GM23338 (cell line): ENCODE measurements around the gene GUCY1A2. TPM values are rescaled to one million over a fixed set of nuclear protein-coding genes. Genes with fewer than 3 reads are reported as not detected.

Source experiments
- ATAC-seq: fragments of 200-7000 bp; cut with Tn5 transposase; 3 replicates; pipeline ENCODE4 v1.9.1; 2020
- DNase-seq: peaks from one replicate; pipeline ENCODE4 v3.0.0-alpha.2; 2015; ENCODE audit warnings: low spot score
- H2AFZ ChIP-seq: fragments of 200-600 bp; sonication (generic); 2 replicates; pipeline ENCODE4 v1.8.0; 2016; ENCODE audit warnings: antibody characterized with exemption, mild to moderate bottlenecking, moderate library complexity
- H3F3A ChIP-seq: fragments of 200-600 bp; sonication (generic); replicated peaks from 2 replicates; pipeline ENCODE4 v1.8.0; 2017; ENCODE audit warnings: antibody characterized with exemption, mixed run types, low read depth
- H3K27ac ChIP-seq: fragments of 200-600 bp; sonication (generic); 2 replicates; pipeline ENCODE4 v1.6.1; 2016; ENCODE audit warnings: low read depth
- H3K27me3 ChIP-seq: fragments of 200-600 bp; sonication (generic); 2 replicates; pipeline ENCODE4 v1.8.0; 2016; ENCODE audit warnings: mild to moderate bottlenecking, mixed run types, moderate library complexity; ENCODE audit not compliant: insufficient read depth
- H3K36me3 ChIP-seq: fragments of 200-600 bp; sonication (generic); 2 replicates; pipeline ENCODE4 v1.8.0; 2016; ENCODE audit warnings: mild to moderate bottlenecking; ENCODE audit not compliant: insufficient read depth
- H3K4me1 ChIP-seq: fragments of 200-600 bp; sonication (generic); 2 replicates; pipeline ENCODE4 v1.8.0; 2016; ENCODE audit warnings: mild to moderate bottlenecking, moderate library complexity; ENCODE audit not compliant: insufficient read depth
- H3K4me2 ChIP-seq: fragments of 200-600 bp; sonication (generic); 2 replicates; pipeline ENCODE4 v1.7.1; 2017; ENCODE audit warnings: mixed run types
- H3K4me3 ChIP-seq: fragments of 200-600 bp; sonication (generic); 2 replicates; pipeline ENCODE4 v1.6.1; 2016; ENCODE audit warnings: mixed run types
- H3K79me2 ChIP-seq: fragments of 200-600 bp; sonication (generic); replicated peaks from 2 replicates; pipeline ENCODE4 v1.8.0; 2017; ENCODE audit warnings: mild to moderate bottlenecking; ENCODE audit not compliant: insufficient read depth
- H3K9me2 ChIP-seq: fragments of 200-600 bp; sonication (generic); 2 replicates; pipeline ENCODE4 v1.8.0; 2017; ENCODE audit not compliant: insufficient read depth
- H4K20me1 ChIP-seq: fragments of 200-600 bp; sonication (generic); replicated peaks from 2 replicates; pipeline ENCODE4 v1.8.0; 2017; ENCODE audit warnings: mild to moderate bottlenecking; ENCODE audit not compliant: insufficient read depth
- H3K27ac Mint-ChIP-seq: 2 replicates; pipeline ENCODE4 v1.8.0; 2020; ENCODE audit warnings: inconsistent platforms, mild to moderate bottlenecking, moderate library complexity, mixed read lengths
- H3K27me3 Mint-ChIP-seq: 3 replicates; pipeline ENCODE4 v1.8.0; 2022; ENCODE audit warnings: low read depth, mild to moderate bottlenecking, moderate library complexity, mixed read lengths, inconsistent platforms; ENCODE audit not compliant: insufficient read depth, poor library complexity
- H3K36me3 Mint-ChIP-seq: 3 replicates; pipeline ENCODE4 v1.8.0; 2021; ENCODE audit warnings: low read depth, mild to moderate bottlenecking, inconsistent platforms, moderate library complexity, mixed read lengths
- H3K4me1 Mint-ChIP-seq: 3 replicates; pipeline ENCODE4 v1.8.0; 2020; ENCODE audit warnings: mild to moderate bottlenecking, inconsistent platforms, mixed read lengths
- H3K4me3 Mint-ChIP-seq: 3 replicates; pipeline ENCODE4 v1.8.0; 2021; ENCODE audit warnings: moderate library complexity, mild to moderate bottlenecking, inconsistent platforms, mixed read lengths
- H3K9me3 Mint-ChIP-seq: 3 replicates; pipeline ENCODE4 v1.8.0; 2020; ENCODE audit warnings: moderate library complexity, mild to moderate bottlenecking, inconsistent platforms, mixed read lengths
- CREB1 ChIP-seq: fragments of 250-450 bp; sonication (Bioruptor Pico); IDR thresholded peaks from 2 replicates; pipeline ENCODE4 v1.5.0; 2020; ENCODE audit warnings: low read depth, mild to moderate bottlenecking, moderate library complexity
- ETS1 ChIP-seq: IDR thresholded peaks from 2 replicates; pipeline ENCODE4 v1.6.1; 2016; ENCODE audit warnings: antibody characterized with exemption
- EZH2 ChIP-seq: fragments of 200-600 bp; sonication (generic); IDR thresholded peaks from one replicate; pipeline ENCODE4 v1.8.0; 2017; ENCODE audit warnings: antibody characterized with exemption, mild to moderate bottlenecking, low read depth; ENCODE audit not compliant: unreplicated experiment
- EZH2phosphoT487 ChIP-seq: fragments of 200-600 bp; sonication (generic); IDR thresholded peaks from one replicate; pipeline ENCODE4 v1.8.1; 2018; ENCODE audit warnings: antibody characterized with exemption; ENCODE audit not compliant: unreplicated experiment
- JUNB ChIP-seq: IDR thresholded peaks from one replicate; pipeline ENCODE4 v1.6.1; 2016; ENCODE audit warnings: antibody characterized with exemption; ENCODE audit not compliant: unreplicated experiment
- NANOG ChIP-seq: IDR thresholded peaks from 2 replicates; pipeline ENCODE4 v1.6.1; 2016; ENCODE audit warnings: antibody characterized with exemption, borderline replicate concordance
- POLR2AphosphoS5 ChIP-seq: IDR thresholded peaks from 2 replicates; pipeline ENCODE4 v1.6.1; 2016; ENCODE audit warnings: antibody characterized with exemption, low read depth
- REST ChIP-seq: IDR thresholded peaks from one replicate; pipeline ENCODE4 v1.6.1; 2018; ENCODE audit warnings: antibody characterized with exemption; ENCODE audit not compliant: unreplicated experiment
- STAT1 ChIP-seq: IDR thresholded peaks from one replicate; pipeline ENCODE4 v1.6.1; 2016; ENCODE audit warnings: antibody characterized with exemption; ENCODE audit not compliant: unreplicated experiment
- ZNF114 ChIP-seq: fragments of 250-450 bp; sonication (Bioruptor Pico); IDR thresholded peaks from 2 replicates; pipeline ENCODE4 v1.5.0; 2020; ENCODE audit warnings: mild to moderate bottlenecking, moderate library complexity
- ZNF331 ChIP-seq: fragments of 250-450 bp; sonication (Bioruptor Pico); IDR thresholded peaks from 2 replicates; pipeline ENCODE4 v1.5.0; 2020; ENCODE audit warnings: low read depth, mild to moderate bottlenecking, moderate library complexity
- polyA plus RNA-seq: library from polyadenylated mRNA; unstranded; fragments of >200 nt; fragmentation: Nextera tagmentation; extraction: Ambion mirVana; gene quantifications from 2 replicates; pipeline ENCODE4 v1.2.1, GENCODE V29; 2016
- total RNA-seq: library from RNA; depleted of rRNA; stranded (reverse); fragments of >200 nt; shearing (Covaris generic); gene quantifications from 2 replicates; pipeline ENCODE4 v1.2.3, GENCODE V29; 2014
- TF ChIP-seq, protein P1 (sequence below): fragments of 250-450 bp; sonication (Bioruptor Pico); IDR thresholded peaks from 2 replicates; pipeline ENCODE4 v1.5.0; 2020; ENCODE audit warnings: mild to moderate bottlenecking, moderate library complexity
- TF ChIP-seq, protein P2 (sequence below), 2 experiments: fragments of 200-600 bp in 1 of 2; sonication (generic) in 1 of 2; conservative IDR thresholded peaks; 2 replicates each; pipeline versions ENCODE4 v1.5.1 to v1.6.1; 2016 to 2017; ENCODE audit warnings: antibody characterized with exemption in 2 of 2, low read depth in 2 of 2, mild to moderate bottlenecking in 2 of 2, moderate library complexity in 1 of 2

Gene GUCY1A2
- total and polyA plus RNA-seq, 2 experiments from 2014 or later: 0.36 to 1.4 TPM

GRCh38 chr11:106695506-106695905 lies 322.8 kb downstream of the GUCY1A2 start (continued):
- TF ChIP-seq ZNF331: no peak
- no peak for TF ChIP-seq EZH2phosphoT487
- TF ChIP-seq, protein P1, sequence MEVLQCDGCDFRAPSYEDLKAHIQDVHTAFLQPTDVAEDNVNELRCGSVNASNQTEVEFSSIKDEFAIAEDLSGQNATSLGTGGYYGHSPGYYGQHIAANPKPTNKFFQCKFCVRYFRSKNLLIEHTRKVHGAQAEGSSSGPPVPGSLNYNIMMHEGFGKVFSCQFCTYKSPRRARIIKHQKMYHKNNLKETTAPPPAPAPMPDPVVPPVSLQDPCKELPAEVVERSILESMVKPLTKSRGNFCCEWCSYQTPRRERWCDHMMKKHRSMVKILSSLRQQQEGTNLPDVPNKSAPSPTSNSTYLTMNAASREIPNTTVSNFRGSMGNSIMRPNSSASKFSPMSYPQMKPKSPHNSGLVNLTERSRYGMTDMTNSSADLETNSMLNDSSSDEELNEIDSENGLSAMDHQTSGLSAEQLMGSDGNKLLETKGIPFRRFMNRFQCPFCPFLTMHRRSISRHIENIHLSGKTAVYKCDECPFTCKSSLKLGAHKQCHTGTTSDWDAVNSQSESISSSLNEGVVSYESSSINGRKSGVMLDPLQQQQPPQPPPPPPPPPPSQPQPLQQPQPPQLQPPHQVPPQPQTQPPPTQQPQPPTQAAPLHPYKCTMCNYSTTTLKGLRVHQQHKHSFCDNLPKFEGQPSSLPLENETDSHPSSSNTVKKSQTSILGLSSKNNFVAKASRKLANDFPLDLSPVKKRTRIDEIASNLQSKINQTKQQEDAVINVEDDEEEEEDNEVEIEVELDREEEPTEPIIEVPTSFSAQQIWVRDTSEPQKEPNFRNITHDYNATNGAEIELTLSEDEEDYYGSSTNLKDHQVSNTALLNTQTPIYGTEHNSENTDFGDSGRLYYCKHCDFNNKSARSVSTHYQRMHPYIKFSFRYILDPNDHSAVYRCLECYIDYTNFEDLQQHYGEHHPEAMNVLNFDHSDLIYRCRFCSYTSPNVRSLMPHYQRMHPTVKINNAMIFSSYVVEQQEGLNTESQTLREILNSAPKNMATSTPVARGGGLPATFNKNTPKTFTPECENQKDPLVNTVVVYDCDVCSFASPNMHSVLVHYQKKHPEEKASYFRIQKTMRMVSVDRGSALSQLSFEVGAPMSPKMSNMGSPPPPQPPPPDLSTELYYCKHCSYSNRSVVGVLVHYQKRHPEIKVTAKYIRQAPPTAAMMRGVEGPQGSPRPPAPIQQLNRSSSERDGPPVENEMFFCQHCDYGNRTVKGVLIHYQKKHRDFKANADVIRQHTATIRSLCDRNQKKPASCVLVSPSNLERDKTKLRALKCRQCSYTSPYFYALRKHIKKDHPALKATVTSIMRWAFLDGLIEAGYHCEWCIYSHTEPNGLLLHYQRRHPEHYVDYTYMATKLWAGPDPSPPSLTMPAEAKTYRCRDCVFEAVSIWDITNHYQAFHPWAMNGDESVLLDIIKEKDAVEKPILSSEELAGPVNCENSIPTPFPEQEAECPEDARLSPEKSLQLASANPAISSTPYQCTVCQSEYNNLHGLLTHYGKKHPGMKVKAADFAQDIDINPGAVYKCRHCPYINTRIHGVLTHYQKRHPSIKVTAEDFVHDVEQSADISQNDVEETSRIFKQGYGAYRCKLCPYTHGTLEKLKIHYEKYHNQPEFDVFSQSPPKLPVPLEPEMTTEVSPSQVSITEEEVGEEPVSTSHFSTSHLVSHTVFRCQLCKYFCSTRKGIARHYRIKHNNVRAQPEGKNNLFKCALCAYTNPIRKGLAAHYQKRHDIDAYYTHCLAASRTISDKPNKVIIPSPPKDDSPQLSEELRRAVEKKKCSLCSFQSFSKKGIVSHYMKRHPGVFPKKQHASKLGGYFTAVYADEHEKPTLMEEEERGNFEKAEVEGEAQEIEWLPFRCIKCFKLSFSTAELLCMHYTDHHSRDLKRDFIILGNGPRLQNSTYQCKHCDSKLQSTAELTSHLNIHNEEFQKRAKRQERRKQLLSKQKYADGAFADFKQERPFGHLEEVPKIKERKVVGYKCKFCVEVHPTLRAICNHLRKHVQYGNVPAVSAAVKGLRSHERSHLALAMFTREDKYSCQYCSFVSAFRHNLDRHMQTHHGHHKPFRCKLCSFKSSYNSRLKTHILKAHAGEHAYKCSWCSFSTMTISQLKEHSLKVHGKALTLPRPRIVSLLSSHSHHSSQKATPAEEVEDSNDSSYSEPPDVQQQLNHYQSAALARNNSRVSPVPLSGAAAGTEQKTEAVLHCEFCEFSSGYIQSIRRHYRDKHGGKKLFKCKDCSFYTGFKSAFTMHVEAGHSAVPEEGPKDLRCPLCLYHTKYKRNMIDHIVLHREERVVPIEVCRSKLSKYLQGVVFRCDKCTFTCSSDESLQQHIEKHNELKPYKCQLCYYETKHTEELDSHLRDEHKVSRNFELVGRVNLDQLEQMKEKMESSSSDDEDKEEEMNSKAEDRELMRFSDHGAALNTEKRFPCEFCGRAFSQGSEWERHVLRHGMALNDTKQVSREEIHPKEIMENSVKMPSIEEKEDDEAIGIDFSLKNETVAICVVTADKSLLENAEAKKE: no peak
- no peak for TF ChIP-seq CREB1 (CRISPR knock-in tag)

DNA sequence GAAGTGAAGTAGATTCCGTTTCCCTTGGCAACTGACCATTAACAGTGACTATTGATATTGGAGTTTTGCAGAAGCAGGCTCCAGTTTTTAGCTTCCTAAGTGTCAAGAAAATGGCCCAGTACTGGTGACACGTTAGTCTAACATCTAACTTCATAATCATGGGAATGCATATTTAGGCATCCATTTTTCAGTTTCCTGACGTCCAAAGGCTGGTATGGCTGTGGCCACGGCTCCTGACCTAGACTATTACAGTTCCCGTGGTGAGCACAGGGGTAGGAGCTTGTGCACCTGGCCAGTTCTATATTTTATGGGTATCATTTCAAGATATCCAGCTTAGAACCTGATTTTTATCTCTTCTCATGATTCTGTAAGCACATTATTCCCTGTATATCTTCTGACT lies 323.8 kb downstream of the GUCY1A2 start:
- DNase-seq: no peak
- Histone ChIP-seq H3K4me3 (no peak overlapping the region), H3K9me2 (no peaks in the 10 kb centered on the region), H3K79me2 (no peaks in the 10 kb centered on the region), H3K27me3 (no peaks in the 10 kb centered on the region), H3F3A (no peaks in the 10 kb centered on the region), H4K20me1 (no peaks in the 10 kb centered on the region), H3K27ac (no peak overlapping the region), H3K36me3 (no peaks in the 10 kb centered on the region), H3K4me1 (no peaks in the 10 kb centered on the region), H2AFZ (no peak overlapping the region), H3K4me2 (no peak overlapping the region)
- H3K4me3 Mint-ChIP-seq: no peak overlapping the region
- no peaks in the 10 kb centered on the region for H3K4me1 Mint-ChIP-seq
- no peak overlapping the region for H3K27ac Mint-ChIP-seq
- H3K27me3 Mint-ChIP-seq: no peaks in the 10 kb centered on the region
- no peaks in the 10 kb centered on the region for H3K36me3 Mint-ChIP-seq
- ATAC-seq: no peak
- H3K9me3 Mint-ChIP-seq: no peaks in the 10 kb centered on the region
- TF ChIP-seq REST (no peak), ZNF331 (no peak), POLR2AphosphoS5 (no peak), JUNB (no peak), STAT1 (no peak), ZNF114 (no peak), ETS1 (no peak), CREB1 (CRISPR knock-in tag) (no peak), NANOG (no peak), EZH2 (no peak)
- TF ChIP-seq, protein P2, sequence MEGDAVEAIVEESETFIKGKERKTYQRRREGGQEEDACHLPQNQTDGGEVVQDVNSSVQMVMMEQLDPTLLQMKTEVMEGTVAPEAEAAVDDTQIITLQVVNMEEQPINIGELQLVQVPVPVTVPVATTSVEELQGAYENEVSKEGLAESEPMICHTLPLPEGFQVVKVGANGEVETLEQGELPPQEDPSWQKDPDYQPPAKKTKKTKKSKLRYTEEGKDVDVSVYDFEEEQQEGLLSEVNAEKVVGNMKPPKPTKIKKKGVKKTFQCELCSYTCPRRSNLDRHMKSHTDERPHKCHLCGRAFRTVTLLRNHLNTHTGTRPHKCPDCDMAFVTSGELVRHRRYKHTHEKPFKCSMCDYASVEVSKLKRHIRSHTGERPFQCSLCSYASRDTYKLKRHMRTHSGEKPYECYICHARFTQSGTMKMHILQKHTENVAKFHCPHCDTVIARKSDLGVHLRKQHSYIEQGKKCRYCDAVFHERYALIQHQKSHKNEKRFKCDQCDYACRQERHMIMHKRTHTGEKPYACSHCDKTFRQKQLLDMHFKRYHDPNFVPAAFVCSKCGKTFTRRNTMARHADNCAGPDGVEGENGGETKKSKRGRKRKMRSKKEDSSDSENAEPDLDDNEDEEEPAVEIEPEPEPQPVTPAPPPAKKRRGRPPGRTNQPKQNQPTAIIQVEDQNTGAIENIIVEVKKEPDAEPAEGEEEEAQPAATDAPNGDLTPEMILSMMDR (conservative IDR thresholded peaks at IDR 0.05; ENCODE audit: low read depth in 2 of 2): no peak
